Lower lobe of right lung (tissue), 2 donors: ENCODE measurements around the gene BAHCC1. TPM values are rescaled to one million over a fixed set of nuclear protein-coding genes. Genes with fewer than 3 reads are reported as not detected.

ENCODE experiments used
- ATAC-seq, 2 donors: fragments of 200-7000 bp; cut with Tn5 transposase; one replicate each; pipeline ENCODE4 v1.9.1; 2020 to 2022; ENCODE audit warnings: mild to moderate bottlenecking in 2 of 2, moderate library complexity in 2 of 2
- DNase-seq: peaks from one replicate; pipeline ENCODE4 v3.0.0-alpha.2; 2020
- H3K27ac ChIP-seq: fragments of 200-600 bp; one replicate; pipeline ENCODE4 v1.8.0; 2022
- H3K27me3 ChIP-seq: fragments of 200-600 bp; one replicate; pipeline ENCODE4 v1.8.0; 2022; ENCODE audit warnings: low read depth
- H3K36me3 ChIP-seq: fragments of 200-600 bp; one replicate; pipeline ENCODE4 v1.8.0; 2022; ENCODE audit warnings: mild to moderate bottlenecking
- H3K4me1 ChIP-seq: fragments of 200-600 bp; one replicate; pipeline ENCODE4 v1.8.0; 2022
- H3K4me3 ChIP-seq: fragments of 200-600 bp; one replicate; pipeline ENCODE4 v1.8.0; 2022; ENCODE audit warnings: mild to moderate bottlenecking
- H3K9me3 ChIP-seq: fragments of 200-600 bp; one replicate; pipeline ENCODE4 v1.8.0; 2022
- CTCF ChIP-seq: fragments of 200-600 bp; IDR thresholded peaks from one replicate; pipeline ENCODE4 v1.8.0; 2022; ENCODE audit warnings: antibody characterized with exemption, mild to moderate bottlenecking
- intact Hi-C: fragments of 100-400 bp; cut with DNase I; formaldehyde crosslinking; loops from one replicate; pipeline ENCODE4 v1.11.0; 2022
- total RNA-seq: library from RNA; stranded (reverse); fragmentation: NEBNext Ultra II Directional; extraction: Animal tissue kit (Norgen Biotek cat#: 25700); gene quantifications from one replicate; pipeline ENCODE4 v1.2.1, GENCODE V29; 2021
- donor health status: DM: no; HTN: yes; CAD: no; lungs with severe emphysema.

The BAHCC1 gene
- total RNA-seq, 1 donor from 2014 or later = 19.9 TPM

DNA sequence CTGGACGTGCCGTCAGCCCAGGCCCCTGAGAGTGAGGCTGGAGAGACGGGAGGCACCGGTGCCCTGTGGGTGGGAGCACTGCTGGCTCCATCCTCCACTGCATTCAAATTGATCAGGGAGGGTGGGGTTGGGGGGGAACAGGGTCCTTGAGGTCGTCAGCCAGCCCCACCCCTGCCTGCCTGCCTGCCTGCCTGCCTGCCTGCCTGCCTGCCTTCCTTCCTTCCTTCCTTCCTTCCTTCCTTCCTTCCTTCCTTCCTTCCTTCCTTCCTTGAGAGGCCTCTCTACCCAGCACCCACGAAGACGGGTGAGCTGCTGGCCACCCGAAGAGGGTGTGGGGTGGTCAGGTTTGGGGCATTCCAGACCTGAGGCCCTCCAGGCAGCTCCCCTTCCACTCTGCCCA lies 16.0 kb downstream of the BAHCC1 start:
- no peaks in the 10 kb centered on the region for H3K9me3 ChIP-seq
- H3K27me3 ChIP-seq = no peaks in the 10 kb centered on the region
- no peak overlapping the region for H3K27ac ChIP-seq
- H3K36me3 ChIP-seq = no peaks in the 10 kb centered on the region
- no peak overlapping the region for H3K4me3 ChIP-seq
- ATAC-seq (no peak), DNase-seq (no peak)
- intact Hi-C loops = no loop called here
- peaks cover 31% of the 10 kb centered on the region for H3K4me1 ChIP-seq
- no peak for TF ChIP-seq CTCF

- peaks cover 33% of the 10 kb centered on the region for H3K4me1 ChIP-seq
- TF ChIP-seq CTCF = no peak
- no peaks in the 10 kb centered on the region for H3K27me3 ChIP-seq
- no peak overlapping the region for H3K4me3 ChIP-seq
- H3K9me3 ChIP-seq = no peaks in the 10 kb centered on the region
- ATAC-seq (peak; percentile 14 to 40), DNase-seq (no peak)
- intact Hi-C loops = no loop called here
- H3K36me3 ChIP-seq = no peaks in the 10 kb centered on the region
- H3K27ac ChIP-seq = no peak overlapping the region
Measured at GRCh38 chr17:81412490-81413093, 17.3 kb downstream of the BAHCC1 start.

- no peak overlapping the region for H3K27ac ChIP-seq
- H3K4me1 ChIP-seq = peaks cover 42% of the 10 kb centered on the region
- H3K27me3 ChIP-seq = no peaks in the 10 kb centered on the region
- TF ChIP-seq CTCF = no peak
- ATAC-seq = no peak
- no peak overlapping the region for H3K4me3 ChIP-seq
- no peaks in the 10 kb centered on the region for H3K36me3 ChIP-seq
- no peaks in the 10 kb centered on the region for H3K9me3 ChIP-seq
- DNase-seq = no peak
- intact Hi-C loops = no loop called here
Measured at GRCh38 chr17:81413497-81414135, 18.4 kb downstream of the BAHCC1 start.

DNA sequence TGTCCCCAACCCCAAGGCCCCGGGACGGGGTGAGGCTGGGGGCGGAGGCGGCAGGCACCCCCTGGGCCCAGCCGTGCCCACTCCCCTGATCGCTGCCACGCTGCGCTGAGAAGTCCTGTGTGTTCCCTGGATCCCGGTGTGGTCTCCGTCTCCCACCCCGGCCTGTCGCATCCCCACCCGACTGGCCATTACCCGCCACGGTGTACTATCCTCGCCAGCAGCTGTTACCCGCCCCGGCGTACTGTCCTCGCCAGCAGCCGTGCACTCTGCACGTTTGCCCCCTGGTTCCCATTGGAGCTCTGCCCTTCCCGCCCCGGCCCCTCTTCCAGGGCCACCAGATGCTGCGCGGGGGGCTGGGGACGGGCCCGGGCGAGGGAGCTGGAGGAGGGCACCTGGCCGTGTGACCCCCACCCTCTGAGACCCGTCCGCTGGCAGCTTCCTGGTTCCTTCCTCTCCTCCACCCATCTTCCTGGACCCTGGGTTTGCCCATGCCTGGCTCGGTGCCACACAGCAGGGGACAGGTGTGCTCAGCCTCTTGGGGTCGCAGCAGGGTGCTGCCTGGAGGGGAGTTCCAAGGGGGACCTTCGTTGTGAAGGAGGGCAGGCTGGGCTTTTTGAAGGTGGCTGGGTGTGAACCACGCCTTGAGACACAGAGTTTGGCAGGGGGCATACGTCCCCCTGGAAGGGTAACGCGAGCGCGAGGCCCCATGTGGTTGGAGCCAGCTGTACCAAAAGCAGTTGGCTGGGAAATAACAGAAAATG lies 19.7 kb downstream of the BAHCC1 start:
- intact Hi-C loops = no loop called here
- no peak for TF ChIP-seq CTCF
- ATAC-seq (no peak), DNase-seq (no peak)
- Histone ChIP-seq H3K27me3 (no peaks in the 10 kb centered on the region), H3K36me3 (no peaks in the 10 kb centered on the region), H3K4me1 (peaks cover 46% of the 10 kb centered on the region), H3K27ac (no peak overlapping the region), H3K9me3 (no peaks in the 10 kb centered on the region), H3K4me3 (no peak overlapping the region)

DNA sequence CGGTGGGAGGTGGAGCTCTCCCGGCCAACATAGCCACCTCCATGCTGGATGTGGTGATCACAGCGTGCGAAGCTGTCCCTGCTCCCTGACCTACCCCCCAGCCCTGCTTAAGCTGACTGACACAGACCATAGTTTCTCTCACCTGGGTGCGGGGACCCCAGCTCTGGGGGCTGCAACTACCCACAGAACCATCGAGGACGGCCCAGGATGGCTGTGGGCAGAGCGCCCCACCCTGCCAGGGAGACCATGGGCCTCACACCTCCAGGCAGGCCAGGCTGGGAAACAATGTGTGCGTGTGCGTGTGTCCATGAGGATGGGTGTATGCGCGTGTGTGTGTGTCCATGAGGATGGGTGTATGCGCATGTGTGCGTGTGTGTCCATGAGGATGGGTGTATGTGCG lies 20.4 kb downstream of the BAHCC1 start:
- no peaks in the 10 kb centered on the region for H3K9me3 ChIP-seq
- DNase-seq (no peak), ATAC-seq (no peak)
- no peak for TF ChIP-seq CTCF
- H3K4me1 ChIP-seq = peaks cover 53% of the 10 kb centered on the region
- no peak overlapping the region for H3K4me3 ChIP-seq
- H3K27me3 ChIP-seq = no peaks in the 10 kb centered on the region
- H3K36me3 ChIP-seq = no peaks in the 10 kb centered on the region
- H3K27ac ChIP-seq = no peak overlapping the region
- intact Hi-C loops = no loop called here
